Stimulated activated effector memory CD8-positive, alpha-beta T cell treated with anti-CD3 and anti-CD28 coated beads, Interleukin-12 subunit alpha, Interleukin-12 subunit beta, amount 100 ng/mL, for 72 hours (primary cell): Measurements from ENCODE around the gene BEGAIN.
"Not testable (repeated sequence)": the region's sequence is repeated elsewhere in the genome, so short reads cannot be mapped to it uniquely, and the experiment has no call there.

Experiments
- ATAC-seq: fragments of 150-1000 bp; cut with Tn5 transposase; 2 replicates; pipeline ENCODE4 v1.10.0; 2021
- DNase-seq, 2 donors: peaks; one replicate each; pipeline ENCODE4 v3.0.0; 2021 to 2022; ENCODE audit warnings: low spot score in 2 of 2
- H3K27ac Mint-ChIP-seq: one replicate; pipeline ENCODE4 v1.8.0; 2022; ENCODE audit warnings: mild to moderate bottlenecking, mixed read lengths
- H3K36me3 Mint-ChIP-seq: one replicate; pipeline ENCODE4 v1.8.0; 2022; ENCODE audit warnings: mild to moderate bottlenecking, mixed read lengths
- H3K4me1 Mint-ChIP-seq: one replicate; pipeline ENCODE4 v1.8.0; 2022; ENCODE audit warnings: mixed read lengths
- H3K4me3 Mint-ChIP-seq: one replicate; pipeline ENCODE4 v1.8.0; 2022; ENCODE audit warnings: mild to moderate bottlenecking, mixed read lengths
- H3K9me3 Mint-ChIP-seq: one replicate; pipeline ENCODE4 v1.8.0; 2022; ENCODE audit warnings: mixed read lengths

BEGAIN gene

DNA sequence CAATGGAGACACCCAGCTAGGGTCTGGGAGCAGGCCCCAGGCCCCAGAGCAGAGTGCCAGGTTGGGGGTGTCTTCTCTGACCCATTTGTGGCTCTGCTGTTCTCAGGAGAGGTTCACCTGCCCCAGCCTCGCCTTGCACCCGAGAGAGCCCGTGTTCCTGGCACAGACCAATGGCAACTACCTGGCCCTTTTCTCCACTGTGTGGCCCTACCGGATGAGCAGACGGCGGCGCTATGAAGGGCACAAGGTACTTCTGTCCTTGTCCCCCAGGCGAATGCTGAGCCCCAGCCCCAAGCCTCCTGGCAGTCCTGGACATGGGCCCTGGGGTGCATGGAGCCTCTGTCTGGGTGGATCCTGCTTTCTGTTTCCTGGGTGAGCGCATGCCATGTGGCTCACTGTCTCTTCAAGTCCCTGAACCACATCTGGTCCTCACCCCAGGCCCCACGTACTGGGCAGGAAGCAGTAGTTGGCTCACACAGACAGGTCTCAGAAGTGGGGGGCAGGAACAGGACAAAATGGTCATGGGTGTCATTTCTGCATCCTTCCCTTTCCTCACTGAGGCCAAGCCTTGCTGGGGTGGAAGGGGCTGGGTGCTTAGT is 58.2 kb downstream of the BEGAIN start:
- Mint-ChIP-seq H3K9me3 (no peaks in the 10 kb centered on the region), H3K4me1 (no peaks in the 10 kb centered on the region), H3K27ac (no peak overlapping the region), H3K36me3 (no peaks in the 10 kb centered on the region), H3K4me3 (no peak overlapping the region)
- ATAC-seq: no peak
- DNase-seq: no peak

DNA sequence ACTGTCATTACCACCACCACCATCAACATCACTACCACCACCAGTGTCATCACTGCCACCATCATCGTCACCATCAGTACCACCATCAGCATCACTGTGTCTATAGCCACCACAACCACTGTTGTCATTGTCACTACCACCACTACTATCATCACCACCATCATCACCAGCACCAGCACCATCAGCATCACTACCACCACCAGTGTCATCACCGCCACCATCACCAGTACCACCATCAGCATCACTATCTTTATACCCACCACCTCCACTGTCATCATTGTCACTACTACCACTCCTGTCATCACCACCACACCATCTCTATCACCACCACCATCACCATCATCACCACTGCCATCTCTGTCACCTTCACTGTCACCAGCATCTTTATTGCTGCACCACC is 60.6 kb downstream of the BEGAIN start:
- no peaks in the 10 kb centered on the region for H3K4me1 Mint-ChIP-seq
- no peak overlapping the region for H3K27ac Mint-ChIP-seq
- no peak for DNase-seq
- H3K36me3 Mint-ChIP-seq: no peaks in the 10 kb centered on the region
- ATAC-seq: peak; percentile 53
- H3K4me3 Mint-ChIP-seq: no peak overlapping the region
- H3K9me3 Mint-ChIP-seq: no peaks in the 10 kb centered on the region

DNA sequence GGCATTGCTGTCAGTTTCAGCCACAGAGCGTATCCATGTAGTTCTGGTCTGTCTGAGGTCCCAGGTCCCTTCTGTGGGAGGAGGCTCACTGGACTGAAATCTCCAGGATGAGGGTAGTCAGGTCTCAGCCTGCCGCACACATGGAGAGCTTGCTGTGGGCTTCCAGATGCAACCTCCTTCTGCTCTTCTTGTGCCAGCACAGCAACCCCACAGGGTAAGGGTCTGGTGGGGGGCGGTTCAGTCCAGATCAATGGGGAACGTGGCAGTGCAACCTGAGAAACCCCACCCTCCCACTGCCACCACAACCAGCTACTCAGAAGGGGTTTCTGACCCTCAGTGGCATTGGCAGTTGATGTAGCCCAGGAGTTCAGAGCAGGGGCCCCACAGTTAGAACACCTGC is 61.2 kb downstream of the BEGAIN start:
- no peak overlapping the region for H3K27ac Mint-ChIP-seq
- no peak overlapping the region for H3K4me3 Mint-ChIP-seq
- no peaks in the 10 kb centered on the region for H3K36me3 Mint-ChIP-seq
- no peak for ATAC-seq
- no peaks in the 10 kb centered on the region for H3K4me1 Mint-ChIP-seq
- DNase-seq: no peak
- no peaks in the 10 kb centered on the region for H3K9me3 Mint-ChIP-seq

DNA sequence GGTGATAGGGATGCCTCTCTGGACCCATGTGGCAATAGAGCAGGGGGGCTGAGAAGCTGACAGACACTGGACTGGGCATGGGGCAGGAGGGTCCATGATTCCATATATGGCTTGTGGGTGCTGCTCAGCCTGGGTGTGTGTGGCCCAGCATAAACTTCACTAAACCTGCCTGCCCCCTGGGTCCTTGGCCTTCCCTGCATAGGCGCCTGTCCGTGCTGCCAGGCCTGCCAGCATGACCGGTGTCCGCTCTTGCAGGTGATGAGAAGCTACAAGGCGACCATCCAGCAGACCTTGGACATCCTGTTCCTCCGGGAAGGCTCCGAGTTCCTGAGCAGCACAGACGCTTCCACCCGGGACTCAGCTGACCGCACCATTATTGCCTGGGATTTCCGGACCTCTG is 61.6 kb downstream of the BEGAIN start:
- Mint-ChIP-seq H3K4me3 (no peak overlapping the region), H3K27ac (no peak overlapping the region), H3K9me3 (no peaks in the 10 kb centered on the region), H3K4me1 (no peaks in the 10 kb centered on the region), H3K36me3 (no peaks in the 10 kb centered on the region)
- ATAC-seq: no peak
- no peak for DNase-seq

DNA sequence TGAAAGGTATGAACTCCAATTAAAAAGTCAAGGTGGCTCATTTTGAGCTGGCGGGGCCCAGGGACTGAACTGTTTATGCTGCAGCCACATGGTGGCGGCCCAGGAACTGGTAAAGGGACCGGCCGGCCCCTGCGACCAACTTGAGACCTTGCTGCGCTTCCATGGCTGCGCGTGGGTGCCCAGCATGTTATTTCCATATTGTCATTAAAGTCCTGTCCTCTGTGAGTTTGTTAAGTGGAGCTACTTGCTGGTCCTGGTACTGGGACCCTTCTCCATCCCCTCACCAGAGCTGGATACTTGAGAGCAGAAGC is 62.3 kb downstream of the BEGAIN start:
- Mint-ChIP-seq H3K4me1 (no peaks in the 10 kb centered on the region), H3K4me3 (no peak overlapping the region), H3K27ac (no peak overlapping the region), H3K36me3 (no peaks in the 10 kb centered on the region), H3K9me3 (no peaks in the 10 kb centered on the region)
- DNase-seq: peak in 1 of 2 donors; percentile 50
- ATAC-seq: no peak

DNA sequence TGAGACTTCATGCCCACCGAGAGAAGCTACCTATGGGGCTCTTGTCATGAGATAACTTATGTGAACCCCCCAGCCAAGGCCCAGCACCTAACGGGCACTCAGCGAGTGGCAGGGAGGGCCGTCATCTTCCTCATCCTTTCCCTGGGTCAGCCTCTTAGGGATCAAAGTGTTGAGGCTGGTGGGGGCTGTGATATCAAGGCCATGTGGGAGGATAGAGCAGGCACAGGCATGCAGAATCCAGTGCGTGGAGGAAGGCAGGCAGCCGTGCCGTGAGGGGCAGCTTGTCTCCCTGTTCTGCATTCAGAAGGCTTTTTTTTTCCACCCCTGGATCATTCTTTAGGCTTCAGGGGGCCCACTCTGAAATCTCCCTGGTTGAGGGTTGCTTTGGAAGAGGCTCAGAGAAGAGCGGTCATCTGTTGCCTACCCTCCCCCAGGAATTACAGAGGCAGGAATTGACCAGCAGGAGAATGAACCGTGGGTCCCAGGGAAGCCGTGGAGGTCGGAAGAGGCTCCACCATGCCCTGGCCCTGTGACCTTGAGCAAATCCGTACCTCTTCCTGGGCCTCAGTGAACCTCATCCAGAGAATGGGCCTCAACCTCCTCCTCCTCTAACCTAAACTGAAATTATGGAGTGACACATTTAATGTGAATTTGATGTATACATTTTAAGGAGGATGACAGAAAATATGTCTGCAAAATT is 62.8 kb downstream of the BEGAIN start:
- no peaks in the 10 kb centered on the region for H3K4me1 Mint-ChIP-seq
- no peak for DNase-seq
- no peaks in the 10 kb centered on the region for H3K9me3 Mint-ChIP-seq
- no peaks in the 10 kb centered on the region for H3K36me3 Mint-ChIP-seq
- H3K27ac Mint-ChIP-seq: no peak overlapping the region
- no peak overlapping the region for H3K4me3 Mint-ChIP-seq
- no peak for ATAC-seq

DNA sequence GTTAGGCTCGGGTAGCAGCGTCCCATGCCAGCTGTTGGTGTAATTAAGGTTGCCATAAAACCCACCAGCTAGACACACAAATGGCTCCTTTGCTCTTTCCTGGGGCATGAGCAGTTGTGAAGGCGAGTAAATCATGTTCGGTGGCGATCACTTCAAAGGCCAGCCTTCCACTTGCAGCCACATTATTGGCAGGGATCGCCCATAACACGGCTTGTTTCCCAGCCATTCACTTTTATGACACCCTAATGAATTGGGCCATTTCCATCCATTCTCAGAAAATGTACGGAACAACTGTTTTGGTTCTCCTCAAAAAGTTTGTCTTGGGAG is 63.4 kb downstream of the BEGAIN start:
- Mint-ChIP-seq H3K36me3 (no peaks in the 10 kb centered on the region), H3K4me1 (no peaks in the 10 kb centered on the region), H3K27ac (no peak overlapping the region), H3K4me3 (no peak overlapping the region), H3K9me3 (no peaks in the 10 kb centered on the region)
- ATAC-seq (no peak), DNase-seq (no peak)

DNA sequence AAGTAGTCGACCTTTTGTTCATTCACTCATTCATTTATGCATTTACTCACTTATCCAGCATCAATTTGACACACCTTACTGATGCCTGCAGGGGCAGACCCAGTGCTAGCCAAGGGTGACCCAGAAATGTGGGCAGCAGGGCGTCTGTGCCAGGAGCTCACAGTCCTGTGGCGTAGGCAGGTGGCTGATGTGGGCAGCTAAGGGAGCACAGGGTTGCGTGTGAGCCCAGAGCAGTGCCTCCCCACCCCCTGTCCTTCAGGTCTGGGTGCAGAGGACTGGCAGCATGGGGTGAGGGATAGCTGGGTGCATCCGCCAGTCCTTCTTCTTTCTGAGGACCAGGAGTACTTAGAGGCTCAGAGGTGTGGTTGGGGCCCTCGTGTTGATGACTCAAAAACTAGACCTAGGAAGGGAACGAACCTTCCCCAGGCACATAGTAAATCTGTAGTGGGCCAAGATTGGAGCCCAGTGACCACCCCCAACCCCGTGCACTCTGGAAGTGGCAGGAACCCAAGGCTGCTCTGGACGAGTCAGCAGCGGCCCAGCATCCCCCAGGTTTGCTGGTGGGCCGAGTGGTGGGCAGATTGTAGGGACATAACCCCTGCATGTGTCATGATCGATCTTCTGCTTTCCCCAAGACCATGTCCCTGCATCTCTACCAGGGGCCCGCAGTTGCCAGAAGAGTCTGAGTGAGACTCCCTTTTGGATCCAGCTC is 63.9 kb downstream of the BEGAIN start:
- no peak for ATAC-seq
- Mint-ChIP-seq H3K4me3 (no peak overlapping the region), H3K9me3 (no peaks in the 10 kb centered on the region), H3K36me3 (no peaks in the 10 kb centered on the region), H3K4me1 (no peaks in the 10 kb centered on the region), H3K27ac (no peak overlapping the region)
- DNase-seq: no peak

DNA sequence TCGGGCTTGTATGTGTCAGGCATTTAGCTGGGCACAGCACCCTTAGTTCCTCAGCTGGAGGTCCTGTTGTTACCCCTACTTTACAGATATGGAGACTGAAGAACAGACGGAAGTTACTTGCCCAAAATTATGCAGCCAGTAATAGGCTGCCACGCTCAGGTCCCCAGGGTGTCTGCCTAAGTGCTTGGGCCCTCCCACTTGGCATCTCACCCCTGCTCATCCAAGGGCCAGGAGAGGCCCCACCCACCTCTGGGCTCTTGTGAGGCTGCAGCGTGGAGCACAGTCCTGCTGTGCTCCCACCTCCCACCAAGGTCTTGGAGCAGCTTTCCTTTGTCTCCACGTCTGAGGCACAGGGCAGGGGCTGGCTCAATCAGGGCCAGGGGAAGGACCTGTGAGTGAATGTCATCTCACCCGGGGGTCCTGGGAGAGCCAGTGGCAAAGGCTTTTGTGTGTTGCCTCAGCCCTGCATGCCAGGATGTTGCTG is 64.6 kb downstream of the BEGAIN start:
- H3K4me3 Mint-ChIP-seq: no peak overlapping the region
- no peak overlapping the region for H3K27ac Mint-ChIP-seq
- H3K9me3 Mint-ChIP-seq: no peaks in the 10 kb centered on the region
- H3K36me3 Mint-ChIP-seq: peaks cover 5% of the 10 kb centered on the region
- ATAC-seq: no peak
- no peaks in the 10 kb centered on the region for H3K4me1 Mint-ChIP-seq
- DNase-seq: no peak

DNA sequence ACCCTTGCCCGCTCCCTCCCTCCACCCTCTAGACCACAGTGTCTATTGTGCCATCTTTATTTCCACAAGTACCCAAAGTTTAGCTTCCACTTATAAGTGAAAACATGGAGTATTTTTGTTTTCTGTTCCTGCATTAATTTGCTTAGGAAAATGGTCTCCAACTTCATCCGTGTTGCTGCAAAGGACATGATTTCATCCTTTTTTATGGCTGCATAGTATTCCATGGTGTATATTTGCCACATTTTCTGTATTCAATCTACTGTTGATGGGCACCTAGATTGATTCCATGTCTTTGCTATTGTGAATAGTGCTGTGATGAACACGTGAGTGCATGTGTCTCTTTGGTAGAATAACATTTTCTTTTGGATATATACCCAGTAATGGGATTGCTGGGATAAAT is 81.2 kb downstream of the BEGAIN start:
- not testable (repeated sequence) for H3K4me3 Mint-ChIP-seq, H3K9me3 Mint-ChIP-seq, H3K27ac Mint-ChIP-seq, H3K4me1 Mint-ChIP-seq, DNase-seq, ATAC-seq, H3K36me3 Mint-ChIP-seq

DNA sequence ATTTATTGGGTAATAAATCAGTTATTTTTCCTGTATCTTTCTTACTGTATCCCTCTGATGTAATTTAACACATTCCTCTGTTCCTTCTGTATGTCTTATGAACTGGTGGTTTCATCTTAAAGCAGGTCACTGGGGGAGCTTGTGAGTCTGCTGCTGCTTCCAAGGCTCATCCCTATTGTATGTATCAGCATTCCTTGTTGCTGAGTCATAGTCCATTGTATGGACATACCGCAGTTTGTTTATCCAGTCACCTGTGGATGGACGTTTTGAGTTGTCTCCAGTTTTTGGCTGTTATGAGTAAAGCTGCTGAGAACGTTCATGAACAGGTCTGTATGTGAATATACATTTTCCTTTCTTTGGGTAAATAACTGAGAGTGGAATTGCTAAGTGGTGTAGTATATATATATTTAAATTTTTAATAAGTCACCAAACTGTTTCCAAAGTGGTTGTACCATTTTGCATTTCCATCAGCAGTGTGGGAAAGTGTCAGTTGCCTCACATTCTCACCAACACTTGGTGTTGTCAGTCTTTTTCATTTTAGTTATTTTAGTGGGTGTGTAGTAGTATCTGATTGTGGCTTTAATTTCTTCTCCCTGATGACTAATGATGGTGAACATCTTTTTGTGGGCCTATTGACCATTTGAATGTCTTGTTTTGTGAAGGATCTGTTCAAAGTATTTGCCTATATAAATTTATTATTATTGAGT is 82.7 kb downstream of the BEGAIN start:
- Mint-ChIP-seq H3K4me3 (no peak overlapping the region), H3K36me3 (no peaks in the 10 kb centered on the region), H3K27ac (no peak overlapping the region), H3K9me3 (peaks cover 4% of the 10 kb centered on the region), H3K4me1 (peaks cover 5% of the 10 kb centered on the region)
- no peak for DNase-seq
- ATAC-seq: no peak

DNA sequence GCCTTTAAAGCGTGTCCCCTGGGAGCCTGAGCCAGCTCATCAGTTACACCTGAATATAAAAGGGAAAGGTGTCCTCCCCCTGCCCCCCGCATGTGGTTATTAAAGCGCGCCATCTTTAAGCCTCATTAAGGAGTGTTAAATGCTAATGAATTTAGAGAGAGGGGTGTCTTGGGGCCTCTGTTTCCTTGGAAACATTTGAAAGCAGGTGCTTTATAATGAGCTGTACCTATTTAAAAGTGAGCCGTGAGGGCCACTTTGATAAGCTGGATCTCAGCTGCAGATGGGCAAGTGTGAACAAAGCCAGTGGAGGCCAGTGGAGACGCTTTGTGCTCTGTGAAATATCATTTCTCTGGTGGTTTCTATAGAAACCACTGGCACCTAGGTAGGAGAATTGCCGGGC is 84.0 kb downstream of the BEGAIN start:
- Mint-ChIP-seq H3K4me3 (no peak overlapping the region), H3K27ac (no peak overlapping the region), H3K4me1 (peaks cover 5% of the 10 kb centered on the region), H3K9me3 (peaks cover 4% of the 10 kb centered on the region), H3K36me3 (no peaks in the 10 kb centered on the region)
- no peak for ATAC-seq
- DNase-seq: no peak

DNA sequence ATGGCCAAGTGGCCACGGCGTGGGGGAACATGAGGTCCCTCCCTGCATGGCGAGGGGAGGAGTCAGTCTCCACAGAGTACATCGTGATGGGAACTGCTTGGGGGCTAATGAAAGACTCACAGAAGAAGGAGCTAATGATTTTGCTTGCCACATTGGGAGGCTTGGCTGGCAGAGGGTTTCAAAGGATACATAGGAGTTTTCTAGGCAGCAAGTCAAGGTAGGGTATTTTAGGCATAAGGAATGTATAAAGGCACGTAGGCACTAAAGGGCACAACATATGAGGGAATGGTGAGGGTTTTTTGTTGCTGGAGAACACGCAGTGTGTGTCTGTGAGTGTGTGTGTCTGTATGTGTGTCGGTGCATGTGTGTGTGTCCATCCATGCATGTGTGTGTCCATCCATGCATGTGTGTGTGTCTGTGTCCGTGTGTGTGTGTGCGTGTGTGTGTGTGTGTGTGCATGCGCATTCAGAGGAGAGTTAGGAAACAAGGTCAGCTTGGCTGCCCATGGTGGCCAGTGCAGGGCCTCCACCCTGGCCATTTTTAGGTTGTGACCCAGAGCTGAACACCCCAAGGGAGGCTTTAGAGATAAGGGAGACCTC is 84.5 kb downstream of the BEGAIN start:
- Mint-ChIP-seq H3K4me3 (no peak overlapping the region), H3K36me3 (no peaks in the 10 kb centered on the region), H3K4me1 (peaks cover 5% of the 10 kb centered on the region), H3K27ac (no peak overlapping the region), H3K9me3 (peaks cover 4% of the 10 kb centered on the region)
- ATAC-seq: no peak
- no peak for DNase-seq

DNA sequence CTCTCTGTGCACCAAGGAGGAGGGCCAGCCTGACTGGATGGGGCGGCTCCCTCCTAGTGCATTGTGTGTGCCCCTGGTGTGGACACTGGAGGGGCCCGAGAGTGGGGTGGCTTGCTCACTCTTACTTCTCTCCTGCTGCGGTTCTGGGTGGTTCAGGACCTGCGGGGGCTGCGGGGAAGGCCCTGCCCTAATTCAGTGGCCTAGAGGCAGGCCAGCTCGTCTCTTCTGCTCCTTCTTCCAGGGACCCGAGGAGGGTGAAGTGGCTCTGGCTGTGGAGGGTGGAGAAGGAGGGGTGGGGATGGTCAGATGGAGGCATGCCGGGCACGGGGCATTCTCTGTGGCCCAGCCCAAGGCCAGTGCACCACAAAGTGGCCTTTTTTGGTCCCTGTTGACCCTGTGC is 87.1 kb downstream of the BEGAIN start:
- Mint-ChIP-seq H3K27ac (peak overlapping the region; percentile 37), H3K9me3 (peaks cover 4% of the 10 kb centered on the region), H3K36me3 (peaks cover 4% of the 10 kb centered on the region), H3K4me3 (no peak overlapping the region), H3K4me1 (no peaks in the 10 kb centered on the region)
- DNase-seq (no peak), ATAC-seq (peak; percentile 21)

DNA sequence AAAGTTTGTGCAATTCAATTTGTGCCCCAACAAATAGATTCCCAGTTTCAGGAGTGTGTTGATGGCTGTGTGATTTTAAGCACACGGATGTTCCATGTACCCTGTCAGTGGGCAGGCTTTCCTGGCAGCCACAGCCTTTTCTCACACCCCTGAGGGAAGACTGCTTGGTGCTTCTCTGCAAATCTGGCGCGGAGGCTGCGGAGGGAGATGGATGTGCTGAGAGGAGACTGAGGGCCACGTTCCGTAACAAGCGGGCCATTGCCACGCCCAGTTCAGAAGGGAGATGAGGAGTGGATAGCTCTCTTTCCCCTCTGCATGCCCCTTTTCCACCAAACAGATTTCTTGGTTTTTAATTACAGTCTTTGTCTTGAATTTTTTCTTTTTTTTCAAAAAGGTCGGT is 89.1 kb downstream of the BEGAIN start:
- no peak for DNase-seq
- no peak overlapping the region for H3K4me3 Mint-ChIP-seq
- H3K27ac Mint-ChIP-seq: no peak overlapping the region
- H3K9me3 Mint-ChIP-seq: no peaks in the 10 kb centered on the region
- H3K4me1 Mint-ChIP-seq: no peaks in the 10 kb centered on the region
- ATAC-seq: no peak
- H3K36me3 Mint-ChIP-seq: peaks cover 4% of the 10 kb centered on the region
